ENCODE data around the gene WNK1.
"Not testable (repeated sequence)": the region's sequence is repeated elsewhere in the genome, so short reads cannot be mapped to it uniquely, and the experiment has no call there.

Gene WNK1

GRCh38 chr12:846421-846820 is 94.0 kb downstream of the WNK1 start:
- no peak for DNase-seq (ENCODE audit: low read depth)
- H3K4me3 ChIP-seq (ENCODE audit: control insufficient read depth, low read depth, low read length) = no peak overlapping the region
- no peak for TF ChIP-seq CTCF (IDR thresholded peaks at IDR 0.05; ENCODE audit: control insufficient read depth, insufficient read depth, low read depth, low read length, missing control alignments)

- DNase-seq (ENCODE audit: low read depth) = no peak
- no peak overlapping the region for H3K4me3 ChIP-seq (ENCODE audit: control insufficient read depth, low read depth, low read length)
- TF ChIP-seq CTCF (IDR thresholded peaks at IDR 0.05; ENCODE audit: control insufficient read depth, insufficient read depth, low read depth, low read length, missing control alignments) = no peak
Measured at GRCh38 chr12:848173-848865, 95.9 kb downstream of the WNK1 start.

DNA sequence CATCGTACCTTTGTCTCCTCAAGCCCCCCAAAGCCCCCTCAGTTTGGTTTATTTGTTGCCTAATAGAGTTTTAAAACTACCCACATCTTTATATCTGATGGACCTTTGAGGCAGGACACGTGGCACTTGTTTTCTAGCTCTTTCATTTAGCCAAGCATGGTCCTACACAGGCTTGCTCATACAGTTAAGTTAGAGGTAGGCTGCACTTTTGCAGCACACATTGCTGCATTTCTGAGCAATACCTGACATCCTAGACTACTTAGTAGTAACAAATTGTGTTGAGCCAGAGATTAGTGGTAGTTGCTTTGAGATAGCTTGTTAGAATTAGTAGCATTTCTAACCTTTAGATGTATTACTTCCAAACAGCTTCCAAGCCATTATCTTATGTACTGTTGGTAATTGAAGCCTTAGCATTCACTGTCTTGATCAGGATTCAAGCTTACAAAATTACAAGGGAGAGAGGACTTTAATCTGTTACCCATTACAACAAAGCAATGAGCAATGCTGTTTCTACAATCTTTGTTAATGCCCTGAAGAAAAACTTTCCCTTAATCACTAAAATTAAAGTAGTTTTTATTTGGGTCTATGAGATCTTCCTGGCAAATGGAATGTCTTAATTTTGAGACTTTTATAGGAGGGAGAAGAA is 96.6 kb downstream of the WNK1 start:
- TF ChIP-seq CTCF (IDR thresholded peaks at IDR 0.05; ENCODE audit: control insufficient read depth, insufficient read depth, low read depth, low read length, missing control alignments) = no peak
- DNase-seq (ENCODE audit: low read depth) = no peak
- H3K4me3 ChIP-seq (ENCODE audit: control insufficient read depth, low read depth, low read length) = no peak overlapping the region

DNA sequence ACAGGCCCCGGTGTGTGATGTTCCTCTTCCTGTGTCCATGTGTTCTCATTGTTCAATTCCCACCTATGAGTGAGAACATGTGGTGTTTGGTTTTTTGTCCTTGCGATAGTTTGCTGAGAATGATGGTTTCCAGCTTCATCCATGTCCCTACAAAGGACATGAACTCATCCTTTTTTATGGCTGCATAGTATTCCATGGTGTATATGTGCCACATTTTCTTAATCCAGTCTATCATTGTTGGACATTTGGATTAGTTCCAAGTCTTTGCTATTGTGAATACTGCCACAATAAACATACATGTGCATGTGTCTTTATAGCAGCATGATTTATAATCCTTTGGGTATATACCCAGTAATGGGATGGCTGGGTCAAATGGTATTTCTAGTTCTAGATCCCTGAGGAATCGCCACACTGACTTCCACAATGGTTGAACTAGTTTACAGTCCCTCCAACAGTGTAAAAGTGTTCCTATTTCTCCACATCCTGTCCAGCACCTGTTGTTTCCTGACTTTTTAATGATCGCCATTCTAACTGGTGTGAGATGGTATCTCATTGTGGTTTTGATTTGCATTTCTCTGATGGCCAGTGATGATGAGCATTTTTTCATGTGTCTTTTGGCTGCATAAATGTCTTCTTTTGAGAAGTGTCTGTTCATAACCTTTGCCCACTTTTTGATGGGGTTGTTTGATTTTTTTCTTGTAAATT is 97.5 kb downstream of the WNK1 start:
- not testable (repeated sequence) for DNase-seq (ENCODE audit: low read depth)

DNA sequence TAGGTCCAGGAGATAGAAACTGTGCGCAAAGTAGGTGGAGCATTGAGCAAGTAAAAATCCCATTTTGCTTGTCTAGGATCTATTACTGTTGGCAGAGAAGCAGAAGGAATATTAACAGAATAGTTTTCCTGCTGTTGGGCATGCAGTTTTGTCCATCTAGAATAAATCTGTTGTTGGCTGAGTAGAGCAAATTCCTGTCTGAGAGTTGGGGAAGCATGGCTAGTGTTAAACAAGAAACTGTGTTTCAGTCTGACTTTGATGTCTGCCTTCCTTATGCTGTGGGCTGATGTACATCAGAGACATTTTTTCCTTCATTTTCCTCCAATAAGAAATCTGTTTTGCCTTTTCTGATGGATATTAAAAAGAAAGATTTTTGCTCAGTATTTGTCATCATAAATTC is 99.0 kb downstream of the WNK1 start:
- TF ChIP-seq CTCF (IDR thresholded peaks at IDR 0.05; ENCODE audit: control insufficient read depth, insufficient read depth, low read depth, low read length, missing control alignments) = no peak
- DNase-seq (ENCODE audit: low read depth) = no peak
- H3K4me3 ChIP-seq (ENCODE audit: control insufficient read depth, low read depth, low read length) = no peak overlapping the region

More for the DNA sequence above, 97.5 kb downstream of the WNK1 start:
- not testable (repeated sequence) for H3K4me3 ChIP-seq (ENCODE audit: control insufficient read depth, low read depth, low read length)

DNA sequence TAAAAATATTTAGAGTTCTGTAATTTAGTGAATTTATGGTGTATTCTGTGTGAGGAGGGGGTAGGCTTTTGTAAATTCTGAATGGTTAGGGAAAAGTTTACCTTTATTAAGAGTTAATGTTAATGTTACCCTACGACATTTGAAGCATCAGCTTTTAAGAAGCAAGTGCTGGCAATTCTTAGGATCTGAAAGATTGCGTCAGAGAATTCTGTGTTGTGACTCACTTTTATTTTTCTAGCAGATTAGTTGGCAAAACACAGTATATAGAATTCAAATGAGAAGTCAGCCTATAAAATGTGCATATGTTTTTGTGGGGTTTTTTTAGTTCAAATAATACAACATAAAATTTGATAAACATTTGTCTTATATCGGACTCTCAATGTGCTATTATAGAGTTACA is 99.5 kb downstream of the WNK1 start:
- no peak overlapping the region for H3K4me3 ChIP-seq (ENCODE audit: control insufficient read depth, low read depth, low read length)
- TF ChIP-seq CTCF (IDR thresholded peaks at IDR 0.05; ENCODE audit: control insufficient read depth, insufficient read depth, low read depth, low read length, missing control alignments) = no peak
- no peak for DNase-seq (ENCODE audit: low read depth)

DNA sequence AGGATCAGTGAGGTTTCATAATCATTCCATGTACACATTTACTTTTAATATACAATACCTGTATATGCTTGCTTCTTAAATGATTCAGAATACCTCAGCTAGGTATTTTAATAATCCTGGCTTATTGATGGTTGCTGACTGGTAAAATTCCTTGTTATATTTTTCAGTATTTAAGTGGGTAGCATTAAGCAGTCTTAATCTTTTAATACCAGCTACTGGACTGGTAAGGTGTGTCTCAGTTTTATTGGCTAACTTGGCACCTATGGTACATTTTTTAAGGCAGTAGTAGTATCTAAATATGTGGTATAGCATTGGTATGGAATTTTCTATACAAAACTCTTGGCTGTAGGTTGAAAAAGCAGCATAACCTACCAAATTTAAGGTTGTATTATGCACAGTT is 100.5 kb downstream of the WNK1 start:
- TF ChIP-seq CTCF (IDR thresholded peaks at IDR 0.05; ENCODE audit: control insufficient read depth, insufficient read depth, low read depth, low read length, missing control alignments) = no peak
- DNase-seq (ENCODE audit: low read depth) = no peak
- no peak overlapping the region for H3K4me3 ChIP-seq (ENCODE audit: control insufficient read depth, low read depth, low read length)
